BLaER1 (cell line): ENCODE measurements around the gene TMEM165.
"Not testable (repeated sequence)": the region's sequence is repeated elsewhere in the genome, so short reads cannot be mapped to it uniquely, and the experiment has no call there.

Experiments used
- H3K27ac ChIP-seq: shearing (Covaris generic); formaldehyde crosslinking; 2 replicates; pipeline ENCODE4 v1.8.1; 2022
- H3K27me3 ChIP-seq: shearing (Covaris generic); formaldehyde crosslinking; 2 replicates; pipeline ENCODE4 v1.8.1; 2022
- H3K36me3 ChIP-seq: shearing (Covaris generic); formaldehyde crosslinking; 2 replicates; pipeline ENCODE4 v1.8.1; 2022
- H3K4me1 ChIP-seq: shearing (Covaris generic); formaldehyde crosslinking; 2 replicates; pipeline ENCODE4 v1.8.1; 2022
- H3K4me2 ChIP-seq: shearing (Covaris generic); formaldehyde crosslinking; 2 replicates; pipeline ENCODE4 v1.8.1; 2022
- H3K4me3 ChIP-seq: shearing (Covaris generic); formaldehyde crosslinking; 2 replicates; pipeline ENCODE4 v1.8.1; 2022
- H3K9ac ChIP-seq: shearing (Covaris generic); formaldehyde crosslinking; 2 replicates; pipeline ENCODE4 v1.8.1; 2022
- H3K9me3 ChIP-seq: shearing (Covaris generic); formaldehyde crosslinking; 2 replicates; pipeline ENCODE4 v1.8.1; 2022
- H4K20me1 ChIP-seq: shearing (Covaris generic); formaldehyde crosslinking; 2 replicates; pipeline ENCODE4 v1.8.1; 2022
- Cebpa-rat ChIP-seq: shearing (Covaris generic); IDR thresholded peaks from 2 replicates; pipeline ENCODE4 v1.8.1; 2022

Gene TMEM165

GRCh38 chr4:55395529-55396307 is at the start of gene TMEM165:
Gene TMEM165 (plus strand): TSS chr4:55395957. CDS start chr4:55396190, 233 bp downstream.
- Histone ChIP-seq H3K9me3 (no peaks in the 10 kb centered on the region), H3K27ac (peak within 1 kb of the TSS; percentile 94), H3K4me1 (peaks cover 43% of the 10 kb centered on the region), H4K20me1 (peaks cover 46% of the 10 kb centered on the region), H3K4me3 (peak within 1 kb of the TSS; percentile 94), H3K36me3 (peaks cover 15% of the 10 kb centered on the region), H3K9ac (peak within 1 kb of the TSS; percentile 94), H3K27me3 (no peaks in the 10 kb centered on the region), H3K4me2 (peak within 1 kb of the TSS; percentile 98)
- TF ChIP-seq Cebpa-rat = no peak

- no peak for TF ChIP-seq Cebpa-rat
- Histone ChIP-seq H3K36me3 (0 out of 2 replicates have a peak, but pooled peaks cover 6% of the 10 kb centered on the region), H3K4me1 (peaks cover 20% of the 10 kb centered on the region), H3K4me3 (peak within 1 kb of the TSS; percentile 79), H3K27ac (peak within 1 kb of the TSS; percentile 90), H4K20me1 (no peaks in the 10 kb centered on the region), H3K9ac (peak within 1 kb of the TSS; percentile 88), H3K27me3 (no peaks in the 10 kb centered on the region), H3K9me3 (0 out of 2 replicates have a peak, but pooled peaks cover 6% of the 10 kb centered on the region), H3K4me2 (peak within 1 kb of the TSS; percentile 96)
Measured at GRCh38 chr4:55345980-55346850, 49.5 kb upstream of the TMEM165 start, which contains the start of gene SRD5A3. Gene SRD5A3 (plus strand): TSS chr4:55346242. CDS start chr4:55346337, 95 bp downstream.

GRCh38 chr4:55346851-55347255 is 48.9 kb upstream of the TMEM165 start:
- peaks cover 8% of the 10 kb centered on the region; the same call in 1 of the 2 replicates for H3K9me3 ChIP-seq
- H4K20me1 ChIP-seq = no peaks in the 10 kb centered on the region
- TF ChIP-seq Cebpa-rat = no peak
- H3K27me3 ChIP-seq = no peaks in the 10 kb centered on the region
- H3K4me3 ChIP-seq = peak overlapping the region; percentile 79
- H3K27ac ChIP-seq = peak overlapping the region; percentile 90
- H3K9ac ChIP-seq = peak overlapping the region; percentile 88
- peak overlapping the region; percentile 96 for H3K4me2 ChIP-seq
- peaks cover 20% of the 10 kb centered on the region for H3K4me1 ChIP-seq
- H3K36me3 ChIP-seq = peaks cover 13% of the 10 kb centered on the region; the same call in 1 of the 2 replicates

- H3K36me3 ChIP-seq = peaks cover 21% of the 10 kb centered on the region
- H3K4me2 ChIP-seq = peak overlapping the region; percentile 96
- TF ChIP-seq Cebpa-rat = no peak
- peaks cover 11% of the 10 kb centered on the region for H3K9me3 ChIP-seq
- H3K4me1 ChIP-seq = peaks cover 20% of the 10 kb centered on the region
- H3K27me3 ChIP-seq = no peaks in the 10 kb centered on the region
- H3K4me3 ChIP-seq = no peak overlapping the region
- H3K27ac ChIP-seq = no peak overlapping the region
- H4K20me1 ChIP-seq = no peaks in the 10 kb centered on the region
- H3K9ac ChIP-seq = no peak overlapping the region
Measured at GRCh38 chr4:55347610-55348228, 48.0 kb upstream of the TMEM165 start.

GRCh38 chr4:55348466-55348865 is 47.3 kb upstream of the TMEM165 start:
- H3K9ac ChIP-seq = no peak overlapping the region
- H3K4me2 ChIP-seq = no peak overlapping the region

GRCh38 chr4:55350870-55351269 is 44.9 kb upstream of the TMEM165 start:
- not testable (repeated sequence) for H3K27me3 ChIP-seq, H4K20me1 ChIP-seq, H3K27ac ChIP-seq, H3K9ac ChIP-seq, H3K4me3 ChIP-seq, H3K4me2 ChIP-seq
- H3K9me3 ChIP-seq = peaks cover 19% of the 10 kb centered on the region
- peaks cover 20% of the 10 kb centered on the region for H3K4me1 ChIP-seq
- peaks cover 39% of the 10 kb centered on the region for H3K36me3 ChIP-seq

More at GRCh38 chr4:55348466-55348865, 47.3 kb upstream of the TMEM165 start:
- peaks cover 14% of the 10 kb centered on the region for H3K9me3 ChIP-seq
- peaks cover 20% of the 10 kb centered on the region for H3K4me1 ChIP-seq
- TF ChIP-seq Cebpa-rat = no peak
- H3K36me3 ChIP-seq = peaks cover 29% of the 10 kb centered on the region
- H3K4me3 ChIP-seq = no peak overlapping the region
- H3K27me3 ChIP-seq = no peaks in the 10 kb centered on the region
- H3K27ac ChIP-seq = no peak overlapping the region
- no peaks in the 10 kb centered on the region for H4K20me1 ChIP-seq

GRCh38 chr4:55351824-55352223 is 43.9 kb upstream of the TMEM165 start:
- H3K4me1 ChIP-seq = peaks cover 18% of the 10 kb centered on the region
- no peak overlapping the region for H3K4me2 ChIP-seq
- H3K27ac ChIP-seq = no peak overlapping the region
- H3K9me3 ChIP-seq = peaks cover 19% of the 10 kb centered on the region
- H3K36me3 ChIP-seq = peaks cover 39% of the 10 kb centered on the region
- H3K4me3 ChIP-seq = no peak overlapping the region
- no peak for TF ChIP-seq Cebpa-rat
- no peak overlapping the region for H3K9ac ChIP-seq
- no peaks in the 10 kb centered on the region for H4K20me1 ChIP-seq
- no peaks in the 10 kb centered on the region for H3K27me3 ChIP-seq

GRCh38 chr4:55352726-55353125 is 43.0 kb upstream of the TMEM165 start:
- peaks cover 9% of the 10 kb centered on the region for H3K4me1 ChIP-seq
- TF ChIP-seq Cebpa-rat = no peak

GRCh38 chr4:55353228-55353747 is 42.5 kb upstream of the TMEM165 start:
- not testable (repeated sequence) for H3K9ac ChIP-seq, H3K27me3 ChIP-seq, H3K4me2 ChIP-seq, H3K4me1 ChIP-seq, H4K20me1 ChIP-seq, H3K27ac ChIP-seq, H3K4me3 ChIP-seq
- peaks cover 39% of the 10 kb centered on the region for H3K36me3 ChIP-seq
- H3K9me3 ChIP-seq = peaks cover 19% of the 10 kb centered on the region

More at GRCh38 chr4:55352726-55353125, 43.0 kb upstream of the TMEM165 start:
- no peak overlapping the region for H3K9ac ChIP-seq
- H3K4me2 ChIP-seq = no peak overlapping the region
- H3K36me3 ChIP-seq = peaks cover 39% of the 10 kb centered on the region
- H3K9me3 ChIP-seq = peaks cover 19% of the 10 kb centered on the region
- H3K4me3 ChIP-seq = no peak overlapping the region
- no peaks in the 10 kb centered on the region for H4K20me1 ChIP-seq
- no peaks in the 10 kb centered on the region for H3K27me3 ChIP-seq
- no peak overlapping the region for H3K27ac ChIP-seq
